SIG-M5 (cell line): ENCODE results near the gene ITLN2.
"Not testable (repeated sequence)": the region's sequence is repeated elsewhere in the genome, so short reads cannot be mapped to it uniquely, and the experiment has no call there.

ENCODE experiments used
- DNase-seq: peaks from one replicate; lab custom pipeline; 2025; lab: John Stamatoyannopoulos, UW

Gene ITLN2

GRCh38 chr1:160953030-160953429 lies 1.6 kb downstream of the ITLN2 start:
- no peak for DNase-seq

GRCh38 chr1:160952129-160952510 lies 2.5 kb downstream of the ITLN2 start:
- DNase-seq: no peak

- DNase-seq: no peak
Observed at GRCh38 chr1:160951443-160952128, 3.0 kb downstream of the ITLN2 start.

- no peak for DNase-seq
Observed at GRCh38 chr1:160950657-160951056, 4.0 kb downstream of the ITLN2 start.

- DNase-seq: no peak
Observed at GRCh38 chr1:160949881-160950280, 4.7 kb downstream of the ITLN2 start.

DNA sequence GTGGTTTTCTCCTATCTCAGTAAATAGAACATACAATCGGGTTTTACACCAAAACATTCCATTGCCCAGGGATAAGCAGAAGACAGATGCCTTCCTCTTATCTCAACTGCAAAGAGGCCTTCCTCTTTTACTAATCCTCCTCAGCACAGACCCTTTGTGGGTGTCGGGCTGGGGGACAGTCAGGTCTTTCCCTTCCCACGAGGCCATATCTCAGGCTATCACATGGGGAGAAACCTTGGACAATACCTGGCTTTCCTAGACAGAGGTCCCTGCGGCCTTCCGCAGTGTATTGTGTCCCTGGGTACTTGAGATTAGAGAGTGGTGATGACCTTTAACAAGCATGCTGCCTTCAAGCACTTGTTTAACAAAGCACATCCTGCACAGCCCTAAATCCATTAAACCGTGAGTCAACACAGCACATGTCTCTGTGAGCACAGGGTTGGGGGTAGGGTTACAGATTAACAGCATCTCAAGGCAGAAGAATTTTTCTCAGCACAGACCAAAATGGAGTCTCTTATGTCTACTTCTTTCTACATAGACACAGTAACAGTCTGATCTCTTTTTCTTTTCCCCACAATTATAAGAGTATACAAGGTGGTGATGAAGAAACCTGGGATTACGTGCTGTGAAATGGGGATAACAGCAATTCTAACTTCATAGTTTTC lies 5.3 kb downstream of the ITLN2 start:
- not testable (repeated sequence) for DNase-seq

DNA sequence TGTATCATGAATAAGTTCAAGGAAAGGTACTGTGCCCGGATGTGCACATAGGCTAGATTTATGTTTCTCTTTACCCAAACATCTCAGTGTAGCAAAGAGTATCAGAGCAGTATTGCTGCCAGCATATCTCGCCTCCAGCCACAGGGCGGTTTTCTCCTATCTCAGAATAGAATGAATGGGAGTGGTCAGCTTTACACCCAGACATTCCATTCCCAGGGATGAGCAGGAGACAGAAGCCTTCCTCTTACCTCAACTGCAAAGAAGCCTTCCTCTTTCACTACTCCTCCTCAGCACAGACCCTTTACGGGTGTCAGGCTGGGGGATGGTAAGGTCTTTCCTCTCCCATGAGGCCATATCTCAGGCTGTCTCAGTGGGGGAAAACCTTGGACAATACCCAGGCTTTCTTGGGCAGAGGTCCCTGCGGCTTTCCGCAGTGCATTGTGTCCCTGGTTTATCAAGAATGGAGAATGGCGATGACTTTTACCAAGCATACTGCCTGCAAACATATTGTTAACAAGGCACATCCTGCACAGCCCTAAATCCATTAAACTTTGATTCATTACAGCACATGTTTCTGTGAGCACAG lies 7.3 kb downstream of the ITLN2 start:
- not testable (repeated sequence) for DNase-seq

GRCh38 chr1:160945881-160946280 lies 8.7 kb downstream of the ITLN2 start:
- DNase-seq: not testable (repeated sequence)

- DNase-seq: no peak
Observed at GRCh38 chr1:160945079-160945478, 9.5 kb downstream of the ITLN2 start.

GRCh38 chr1:160942926-160943325 lies 11.7 kb downstream of the ITLN2 start:
- no peak for DNase-seq

DNA sequence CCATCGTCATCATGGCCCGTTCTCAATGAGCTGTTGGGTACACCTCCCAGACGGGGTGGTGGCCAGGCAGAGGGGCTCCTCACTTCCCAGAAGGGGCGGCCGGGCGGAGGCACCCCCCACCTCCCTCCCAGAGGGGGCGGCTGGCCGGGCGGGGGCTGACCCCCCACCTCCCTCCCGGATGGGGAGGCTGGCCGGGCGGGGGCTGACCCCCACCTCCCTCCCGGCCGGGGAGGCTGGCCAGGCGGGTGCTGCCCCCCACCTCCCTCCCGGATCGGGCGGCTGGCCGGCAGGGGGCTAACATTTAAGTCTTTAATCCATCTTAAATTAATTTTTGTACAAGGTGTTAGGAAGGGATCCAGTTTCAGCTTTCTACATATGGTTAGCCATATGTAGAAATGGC lies 17.9 kb downstream of the ITLN2 start:
- not testable (repeated sequence) for DNase-seq

DNA sequence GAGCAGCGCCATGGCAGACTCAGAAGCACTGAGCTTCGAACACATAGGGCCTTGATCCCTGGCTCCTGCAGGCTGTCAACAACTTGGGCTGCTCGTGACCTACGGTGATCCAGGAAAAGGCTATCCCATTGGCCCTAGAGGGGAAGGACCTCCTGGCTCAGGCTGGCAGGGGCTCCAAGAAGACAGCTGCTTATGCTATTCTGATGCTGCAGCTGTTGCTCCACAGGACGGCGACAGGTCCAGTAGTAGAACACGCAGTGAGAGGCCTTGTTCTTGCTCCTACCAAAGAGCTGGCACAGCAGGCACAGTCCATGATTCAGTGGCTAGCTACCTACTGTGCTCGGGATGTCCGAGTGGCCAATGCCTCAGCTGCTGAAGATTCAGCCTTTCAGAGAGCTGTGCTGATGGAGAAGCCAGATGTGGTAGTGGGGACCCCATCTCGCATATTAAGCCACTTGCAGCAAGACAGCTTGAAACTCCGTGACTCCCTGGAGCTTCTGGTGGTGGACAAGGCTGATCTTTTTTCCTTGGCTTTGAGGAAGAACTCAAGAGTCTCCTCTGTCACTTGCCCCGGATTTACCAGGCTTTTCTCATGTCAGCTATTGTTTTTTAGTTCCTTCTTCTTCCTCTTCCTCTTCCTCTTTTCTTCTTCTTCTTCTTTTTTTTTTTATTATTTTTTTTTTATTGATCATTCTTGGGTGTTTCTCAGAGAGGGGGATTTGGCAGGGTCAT lies 18.9 kb downstream of the ITLN2 start:
- DNase-seq: no peak

DNA sequence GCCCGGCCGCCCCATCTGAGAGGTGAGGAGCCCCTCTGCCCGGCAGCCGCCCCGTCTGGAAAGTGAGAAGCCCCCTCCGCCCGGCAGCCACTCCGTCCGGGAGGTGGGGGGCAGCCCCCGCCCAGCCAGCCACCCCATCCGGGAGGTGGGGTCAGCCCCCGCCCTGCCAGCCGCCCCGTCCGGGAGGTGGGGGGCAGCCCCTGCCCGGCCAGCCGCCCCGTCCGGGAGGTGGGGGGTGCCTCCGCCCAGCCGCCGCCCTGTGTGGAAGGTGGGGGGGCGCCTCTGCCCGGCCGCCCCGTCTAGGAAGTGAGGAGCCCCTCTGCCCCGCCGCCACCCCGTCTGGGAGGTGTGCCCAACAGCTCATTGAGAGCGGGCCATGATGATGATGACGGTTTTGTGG lies 21.3 kb downstream of the ITLN2 start:
- not testable (repeated sequence) for DNase-seq

- DNase-seq: no peak
Observed at GRCh38 chr1:160925652-160926244, 28.9 kb downstream of the ITLN2 start.

GRCh38 chr1:160924791-160925651 lies 29.6 kb downstream of the ITLN2 start:
- DNase-seq: no peak

DNA sequence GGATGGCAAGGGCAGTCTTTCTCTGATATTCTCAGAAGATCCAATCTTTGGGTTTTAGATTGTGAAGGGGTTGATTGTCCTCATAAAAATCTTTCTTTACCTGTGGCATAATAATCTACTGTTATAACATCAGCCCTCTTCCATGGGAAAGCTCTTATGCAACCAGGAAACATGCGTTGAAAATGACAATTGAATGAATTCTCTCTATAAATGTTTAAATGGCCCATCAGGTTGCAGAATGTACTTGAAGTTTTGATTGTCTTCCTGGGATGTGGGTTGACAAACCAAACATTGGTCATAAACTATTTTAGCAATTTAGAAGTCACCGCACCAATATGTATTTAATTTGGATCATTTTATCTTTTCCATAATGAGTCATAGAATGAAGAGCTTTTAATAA lies 37.9 kb downstream of the ITLN2 start:
- no peak for DNase-seq

- not testable (repeated sequence) for DNase-seq
Observed at GRCh38 chr1:160913229-160913628, 41.4 kb downstream of the ITLN2 start.

DNA sequence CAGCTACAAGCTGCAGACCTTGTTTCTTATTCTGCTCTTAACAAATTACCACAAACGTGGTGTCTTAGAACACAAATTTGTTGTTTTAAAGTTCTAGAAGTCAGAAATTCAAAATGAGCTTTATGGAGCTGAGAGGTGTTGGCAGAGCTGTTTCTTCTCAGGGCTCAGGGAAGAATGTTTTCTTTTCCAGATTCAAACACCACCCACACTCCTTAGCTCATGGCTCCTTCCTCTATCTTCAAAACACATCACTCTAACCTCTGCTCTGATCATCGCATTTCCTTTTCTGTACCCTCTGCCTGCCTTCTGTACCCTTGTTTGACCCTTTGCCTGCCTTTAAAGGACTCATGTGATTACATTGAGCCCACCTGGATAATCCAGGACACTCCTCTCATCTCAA lies 42.7 kb downstream of the ITLN2 start:
- no peak for DNase-seq

DNA sequence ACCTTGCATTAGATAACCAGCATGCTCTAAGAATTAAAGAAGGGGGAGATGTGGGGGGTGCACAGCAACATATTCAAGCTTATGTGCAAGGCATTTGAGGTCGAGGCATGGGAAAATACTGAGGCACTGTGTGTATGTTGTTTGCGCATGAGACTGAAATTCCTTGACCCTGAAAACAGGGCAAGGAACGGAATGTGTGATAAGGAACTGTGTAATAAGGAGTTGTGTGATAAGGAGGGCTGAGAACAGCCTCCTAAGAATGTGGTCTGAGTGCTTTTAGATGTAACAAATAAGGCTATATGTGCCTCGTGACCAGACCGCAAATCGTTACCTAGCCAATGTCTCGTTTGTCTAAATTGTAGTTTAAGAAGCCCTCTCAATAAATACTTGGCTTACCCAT lies 43.2 kb downstream of the ITLN2 start:
- no peak for DNase-seq

DNA sequence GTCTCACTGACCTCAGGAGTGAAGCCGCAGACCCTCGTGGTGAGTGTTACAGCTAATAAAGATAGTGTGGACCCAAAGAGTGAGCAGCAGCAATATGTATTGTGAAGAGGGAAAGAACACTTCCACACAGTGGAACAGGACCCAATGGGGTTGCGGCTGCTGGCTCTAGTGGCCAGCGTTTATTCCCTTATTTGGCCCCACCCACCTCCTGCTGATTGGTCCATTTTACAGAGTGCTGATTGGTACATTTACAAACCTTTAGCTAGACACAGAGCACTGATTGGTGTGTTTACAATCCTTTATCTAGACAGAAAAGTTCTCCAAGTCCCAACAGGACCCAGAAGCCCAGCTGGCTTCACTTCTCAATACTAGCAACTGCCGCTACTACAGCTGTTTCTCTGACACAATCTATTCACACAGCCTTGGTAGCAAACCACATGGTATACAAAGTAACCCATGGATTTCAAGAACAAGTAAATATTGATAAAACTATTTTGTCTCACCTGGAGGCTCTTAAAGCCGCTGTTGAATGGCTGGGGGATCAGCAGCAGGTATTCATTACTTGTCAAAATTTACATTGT lies 44.3 kb downstream of the ITLN2 start:
- DNase-seq: no peak

DNA sequence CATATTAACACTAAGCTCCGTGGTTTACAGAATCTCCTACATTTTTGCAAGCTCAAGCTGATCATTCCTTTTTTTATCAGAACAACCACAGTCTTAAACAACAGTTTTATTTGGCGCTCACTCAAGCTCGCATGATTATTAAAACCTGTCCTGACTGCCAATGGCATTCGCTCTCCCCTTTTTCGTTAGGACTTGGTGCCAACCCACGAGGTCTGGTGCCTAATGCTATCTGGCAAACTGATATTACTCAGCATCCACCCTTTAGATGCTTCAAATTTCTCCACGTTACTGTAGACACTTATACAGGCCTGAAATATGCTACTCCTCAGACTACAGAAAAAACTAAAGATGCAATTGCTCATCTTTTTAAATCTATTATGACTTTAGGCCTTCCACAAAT lies 46.6 kb downstream of the ITLN2 start:
- DNase-seq: no peak
